ENCODE measurements around the gene P2RX3. TPM values are rescaled to one million over a fixed set of nuclear protein-coding genes. Genes with fewer than 3 reads are reported as not detected.

P2RX3 gene
- total RNA-seq, 4 donors from 2014 or later, result not detected

DNA sequence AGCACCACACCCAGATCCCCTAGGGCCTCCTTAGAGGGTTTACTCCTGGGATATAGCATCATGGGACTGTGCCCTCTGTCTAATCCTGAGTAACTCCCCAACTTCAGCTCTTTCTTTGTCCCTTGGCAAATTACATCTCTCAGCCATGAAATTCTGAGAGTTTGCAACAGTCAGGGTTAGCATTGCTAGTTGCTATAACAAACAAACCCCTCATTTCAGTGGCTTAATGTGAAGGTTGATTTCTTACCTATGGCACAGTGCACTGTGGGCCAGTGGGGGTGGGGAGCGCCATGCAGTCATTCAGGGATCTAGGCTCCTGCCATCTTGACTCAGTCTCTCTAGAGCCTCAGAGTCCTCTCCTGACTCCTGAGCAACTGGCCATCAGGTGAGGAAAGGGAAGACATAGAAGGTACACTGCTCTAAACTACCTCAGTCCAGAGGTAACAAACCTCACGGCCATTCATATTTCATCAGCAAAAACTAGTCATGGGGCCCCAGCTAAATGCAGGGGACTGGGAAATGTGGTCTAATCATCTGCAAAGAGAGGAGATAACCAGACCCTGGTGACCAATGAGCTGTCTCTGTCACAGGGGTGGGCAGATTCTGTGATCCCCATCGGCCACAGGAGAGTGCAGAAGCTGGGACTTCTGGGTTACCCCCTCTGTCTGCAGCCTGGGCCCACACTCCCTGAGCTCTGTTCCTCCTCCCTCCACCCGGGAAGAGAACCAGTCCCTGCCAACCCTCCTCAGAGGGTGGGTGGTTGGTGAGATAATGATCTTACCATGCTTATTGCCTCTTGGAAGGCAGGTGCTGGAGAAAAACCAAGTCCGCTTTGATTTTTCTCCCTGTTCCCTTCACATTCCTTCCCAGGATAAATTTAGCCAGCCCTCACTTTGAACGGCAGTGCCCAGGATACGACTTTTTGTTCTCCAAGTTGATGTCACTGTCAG lies 25.3 kb downstream of the P2RX3 start:
- Histone ChIP-seq H3K9me3 (no peaks in the 10 kb centered on the region), H3K4me3 (no peak overlapping the region), H3K27me3 (no peaks in the 10 kb centered on the region), H3K4me1 (no peaks in the 10 kb centered on the region), H3K27ac (no peak overlapping the region), H3K36me3 (no peaks in the 10 kb centered on the region)
- in situ Hi-C loops (cut with MboI; ENCODE audit: low pct_ligation_motif_present in 1 of 4, low pct_unique_long_range_greater_than_20kb in 1 of 4, low sequenced_read_pairs in 3 of 4), result no loop called here
- 51% methylated on average over 7 of the region's 7 CpGs; no CpG with 5 or more reads in 1 of the 2 donors for WGBS, 2 donors (ENCODE audit: low coverage in 1 of 2)
- intact Hi-C loops (cut with DNase I; ENCODE audit: low total_unique reads), result no loop called here
- no peak for TF ChIP-seq POLR2A (IDR thresholded peaks at IDR 0.05)
- TF ChIP-seq POLR2AphosphoS5 (IDR thresholded peaks at IDR 0.05), result no peak
- TF ChIP-seq EP300 (IDR thresholded peaks at IDR 0.05; ENCODE audit: low read depth), result no peak
- TF ChIP-seq, protein P1, sequence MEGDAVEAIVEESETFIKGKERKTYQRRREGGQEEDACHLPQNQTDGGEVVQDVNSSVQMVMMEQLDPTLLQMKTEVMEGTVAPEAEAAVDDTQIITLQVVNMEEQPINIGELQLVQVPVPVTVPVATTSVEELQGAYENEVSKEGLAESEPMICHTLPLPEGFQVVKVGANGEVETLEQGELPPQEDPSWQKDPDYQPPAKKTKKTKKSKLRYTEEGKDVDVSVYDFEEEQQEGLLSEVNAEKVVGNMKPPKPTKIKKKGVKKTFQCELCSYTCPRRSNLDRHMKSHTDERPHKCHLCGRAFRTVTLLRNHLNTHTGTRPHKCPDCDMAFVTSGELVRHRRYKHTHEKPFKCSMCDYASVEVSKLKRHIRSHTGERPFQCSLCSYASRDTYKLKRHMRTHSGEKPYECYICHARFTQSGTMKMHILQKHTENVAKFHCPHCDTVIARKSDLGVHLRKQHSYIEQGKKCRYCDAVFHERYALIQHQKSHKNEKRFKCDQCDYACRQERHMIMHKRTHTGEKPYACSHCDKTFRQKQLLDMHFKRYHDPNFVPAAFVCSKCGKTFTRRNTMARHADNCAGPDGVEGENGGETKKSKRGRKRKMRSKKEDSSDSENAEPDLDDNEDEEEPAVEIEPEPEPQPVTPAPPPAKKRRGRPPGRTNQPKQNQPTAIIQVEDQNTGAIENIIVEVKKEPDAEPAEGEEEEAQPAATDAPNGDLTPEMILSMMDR (IDR thresholded peaks at IDR 0.05), result no peak
- no peak for DNase-seq

DNA sequence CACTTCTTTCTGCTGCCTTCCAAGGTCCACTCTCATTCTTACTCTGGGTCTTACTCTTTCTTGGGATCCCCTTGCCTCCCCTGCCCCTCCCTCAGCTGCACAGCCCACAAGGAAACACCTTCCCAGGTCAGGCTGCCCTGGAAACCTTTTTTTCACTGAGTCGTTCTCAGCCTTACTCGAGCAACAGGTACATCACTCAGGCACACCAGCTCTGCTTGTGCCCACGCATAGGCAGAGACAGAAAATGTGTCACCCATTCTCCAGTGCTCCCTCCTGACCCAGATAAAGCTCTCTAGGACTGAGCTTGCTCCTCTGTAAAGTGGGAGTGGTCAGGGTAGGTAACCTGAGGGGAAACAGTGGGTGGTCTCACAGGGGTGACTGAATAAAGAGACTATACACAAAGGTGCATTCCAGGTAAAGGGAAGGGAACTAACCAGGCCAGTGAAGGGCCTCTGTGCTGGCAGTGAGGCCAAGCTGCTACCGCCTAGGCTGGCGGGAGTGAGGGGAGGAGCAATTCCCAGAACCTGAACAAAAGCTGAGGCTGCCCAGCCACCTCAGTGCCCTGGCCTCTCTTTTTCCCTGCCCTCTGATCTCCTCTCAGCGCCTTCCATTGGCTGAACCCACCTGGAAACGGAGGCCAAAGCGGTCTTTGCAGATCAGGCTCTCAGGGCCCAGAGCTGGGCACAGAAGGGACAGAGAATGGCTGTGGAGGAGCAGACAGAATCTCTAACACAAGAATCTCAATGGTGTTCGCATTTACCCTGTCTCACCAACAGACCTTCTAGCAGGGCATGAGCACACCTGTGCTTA lies 26.9 kb downstream of the P2RX3 start:
- Histone ChIP-seq H3K27ac (no peak overlapping the region), H3K36me3 (no peaks in the 10 kb centered on the region), H3K4me1 (no peaks in the 10 kb centered on the region), H3K27me3 (no peaks in the 10 kb centered on the region), H3K4me3 (no peak overlapping the region), H3K9me3 (no peaks in the 10 kb centered on the region)
- TF ChIP-seq, protein P1 (IDR thresholded peaks at IDR 0.05), result no peak
- TF ChIP-seq EP300 (IDR thresholded peaks at IDR 0.05; ENCODE audit: low read depth), result no peak
- 84 to 91% methylated on average over 4 to 9 of the region's 9 CpGs for WGBS, 2 donors (ENCODE audit: low coverage in 1 of 2)
- intact Hi-C loops (cut with DNase I; ENCODE audit: low total_unique reads) (no loop called here), in situ Hi-C loops (cut with MboI; ENCODE audit: low pct_ligation_motif_present in 1 of 4, low pct_unique_long_range_greater_than_20kb in 1 of 4, low sequenced_read_pairs in 3 of 4) (no loop called here)
- no peak for DNase-seq

DNA sequence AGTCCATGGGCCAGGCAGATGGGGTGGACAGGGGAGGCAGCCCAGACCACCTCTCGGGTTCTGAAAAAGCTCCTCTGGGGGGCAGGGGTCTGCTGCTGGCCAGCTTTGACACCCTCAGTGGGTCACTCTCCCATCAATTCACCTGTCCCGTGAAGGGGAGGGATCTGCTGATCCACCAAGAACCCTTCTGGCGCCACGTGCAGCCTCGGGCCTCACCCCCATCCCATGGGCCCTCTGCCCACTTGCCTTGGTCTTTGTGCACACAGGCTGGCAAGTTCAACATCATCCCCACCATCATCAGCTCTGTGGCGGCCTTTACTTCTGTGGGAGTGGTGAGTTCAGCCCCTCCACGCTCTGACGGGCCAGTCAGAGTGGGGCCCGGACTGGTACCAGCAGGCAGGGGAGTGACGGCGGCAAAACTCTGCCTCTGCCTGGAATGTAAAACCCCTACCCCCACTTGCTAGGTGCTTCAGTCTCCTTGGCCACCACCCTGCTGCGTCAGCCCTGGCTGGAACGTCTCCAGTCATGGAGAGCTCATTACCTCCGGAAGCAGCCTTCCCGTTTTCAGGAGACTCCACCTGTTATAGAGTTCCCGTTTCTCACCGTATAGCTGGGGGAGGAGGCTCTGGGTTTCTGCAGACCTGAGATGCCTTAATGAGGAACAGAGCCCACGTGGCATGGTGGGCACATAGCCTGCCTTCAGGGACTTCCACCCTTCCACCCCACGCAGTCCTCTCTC lies 30.1 kb downstream of the P2RX3 start:
- no peak overlapping the region for H3K27ac ChIP-seq
- H3K27me3 ChIP-seq, result no peaks in the 10 kb centered on the region
- TF ChIP-seq POLR2AphosphoS5 (IDR thresholded peaks at IDR 0.05), result no peak
- TF ChIP-seq POLR2A (IDR thresholded peaks at IDR 0.05), result no peak
- TF ChIP-seq, protein P1 (IDR thresholded peaks at IDR 0.05), result no peak
- TF ChIP-seq EP300 (IDR thresholded peaks at IDR 0.05; ENCODE audit: low read depth), result no peak
- in situ Hi-C loops (cut with MboI; ENCODE audit: low pct_ligation_motif_present in 1 of 4, low pct_unique_long_range_greater_than_20kb in 1 of 4, low sequenced_read_pairs in 3 of 4) (no loop called here), intact Hi-C loops (cut with DNase I; ENCODE audit: low total_unique reads) (no loop called here)
- no peak overlapping the region for H3K4me3 ChIP-seq
- no peaks in the 10 kb centered on the region for H3K36me3 ChIP-seq
- no peaks in the 10 kb centered on the region for H3K4me1 ChIP-seq
- WGBS, 2 donors (ENCODE audit: low coverage in 1 of 2), result 48% methylated on average over 19 of the region's 19 CpGs; no CpG with 5 or more reads in 1 of the 2 donors
- no peak for DNase-seq
- no peaks in the 10 kb centered on the region for H3K9me3 ChIP-seq

DNA sequence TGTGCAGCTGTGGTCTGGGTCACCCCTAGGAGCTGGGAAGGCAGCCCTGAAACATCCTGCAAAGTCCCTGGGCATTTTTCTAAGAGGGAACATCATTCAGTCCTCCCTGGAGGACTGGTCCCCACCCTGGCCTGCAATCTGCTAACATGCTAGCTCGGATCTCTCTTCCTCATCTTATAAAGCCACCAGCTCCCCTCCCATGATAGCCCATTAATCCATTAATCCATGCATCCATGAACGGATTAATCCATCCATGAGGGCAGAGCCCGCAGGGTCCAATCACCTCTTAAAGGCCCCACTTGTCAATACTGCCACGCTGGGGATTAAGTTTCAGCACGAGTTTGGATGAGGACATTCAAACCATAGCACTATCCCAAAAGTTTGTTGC lies 30.7 kb downstream of the P2RX3 start:
- Histone ChIP-seq H3K36me3 (no peaks in the 10 kb centered on the region), H3K27me3 (no peaks in the 10 kb centered on the region), H3K4me3 (no peak overlapping the region), H3K4me1 (no peaks in the 10 kb centered on the region), H3K9me3 (no peaks in the 10 kb centered on the region), H3K27ac (no peak overlapping the region)
- no peak for DNase-seq
- intact Hi-C loops (cut with DNase I; ENCODE audit: low total_unique reads) (no loop called here), in situ Hi-C loops (cut with MboI; ENCODE audit: low pct_ligation_motif_present in 1 of 4, low pct_unique_long_range_greater_than_20kb in 1 of 4, low sequenced_read_pairs in 3 of 4) (no loop called here)
- TF ChIP-seq POLR2AphosphoS5 (IDR thresholded peaks at IDR 0.05) (no peak), POLR2A (IDR thresholded peaks at IDR 0.05) (no peak), EP300 (IDR thresholded peaks at IDR 0.05; ENCODE audit: low read depth) (no peak)
- TF ChIP-seq, protein P1 (IDR thresholded peaks at IDR 0.05), result no peak
- 70% methylated on average over 5 of the region's 5 CpGs; no CpG with 5 or more reads in 1 of the 2 donors for WGBS, 2 donors (ENCODE audit: low coverage in 1 of 2)

Measured in transverse colon (tissue), 4 donors.